ENCODE measurements around the gene AMPD1.

Gene AMPD1

GRCh38 chr1:114719424-114719787, 24.1 kb upstream of the AMPD1 start:
- Histone ChIP-seq H3K36me3 (ENCODE audit: control insufficient read depth in 2 of 2, insufficient read depth in 2 of 2, low read length in 2 of 2) (peaks cover 41 to 58% of the 10 kb centered on the region in 2 donors), H3K27me3 (ENCODE audit: control insufficient read depth in 1 of 2, insufficient read depth in 2 of 2, low read length in 2 of 2) (no peaks in the 10 kb centered on the region), H3K9ac (ENCODE audit: low read length in 2 of 2) (no peak overlapping the region), H3K27ac (ENCODE audit: low read length) (no peak overlapping the region), H3K4me3 (ENCODE audit: low read length in 2 of 2) (no peak overlapping the region), H3K4me1 (ENCODE audit: control insufficient read depth, insufficient read depth, low read length) (peaks cover 9% of the 10 kb centered on the region), H3K9me3 (ENCODE audit: control insufficient read depth in 2 of 2, low read length in 2 of 2) (no peaks in the 10 kb centered on the region)

- Histone ChIP-seq H3K9me3 (ENCODE audit: control insufficient read depth in 2 of 2, low read length in 2 of 2) (no peaks in the 10 kb centered on the region), H3K27me3 (ENCODE audit: control insufficient read depth in 1 of 2, insufficient read depth in 2 of 2, low read length in 2 of 2) (no peaks in the 10 kb centered on the region), H3K4me1 (ENCODE audit: control insufficient read depth, insufficient read depth, low read length) (peaks cover 9% of the 10 kb centered on the region), H3K4me3 (ENCODE audit: low read length in 2 of 2) (no peak overlapping the region), H3K36me3 (ENCODE audit: control insufficient read depth in 2 of 2, insufficient read depth in 2 of 2, low read length in 2 of 2) (peaks cover 39 to 56% of the 10 kb centered on the region in 2 donors), H3K9ac (ENCODE audit: low read length in 2 of 2) (no peak overlapping the region), H3K27ac (ENCODE audit: low read length) (no peak overlapping the region)
These were observed 23.5 kb upstream of the AMPD1 start for GRCh38 chr1:114718661-114719423.

- Histone ChIP-seq H3K36me3 (ENCODE audit: control insufficient read depth in 2 of 2, insufficient read depth in 2 of 2, low read length in 2 of 2) (peaks cover 41 to 43% of the 10 kb centered on the region in 2 donors), H3K9me3 (ENCODE audit: control insufficient read depth in 2 of 2, low read length in 2 of 2) (no peaks in the 10 kb centered on the region), H3K4me1 (ENCODE audit: control insufficient read depth, insufficient read depth, low read length) (peaks cover 9% of the 10 kb centered on the region), H3K4me3 (ENCODE audit: low read length in 2 of 2) (peak within 1 kb of the TSS; percentile 94 to 98), H3K27ac (ENCODE audit: low read length) (peak within 1 kb of the TSS; percentile 87), H3K9ac (ENCODE audit: low read length in 2 of 2) (peak within 1 kb of the TSS; percentile 96 to 98), H3K27me3 (ENCODE audit: control insufficient read depth in 1 of 2, insufficient read depth in 2 of 2, low read length in 2 of 2) (no peaks in the 10 kb centered on the region)
These were observed 21.2 kb upstream of the AMPD1 start, which contains the start of gene NRAS for GRCh38 chr1:114716304-114717170. NRAS (minus strand) TSS chr1:114716771; CDS start chr1:114716160, 611 bp downstream.

- H3K9me3 ChIP-seq (ENCODE audit: control insufficient read depth in 2 of 2, low read length in 2 of 2): no peaks in the 10 kb centered on the region
- H3K27ac ChIP-seq (ENCODE audit: low read length): peak overlapping the region; percentile 87
- peak overlapping the region; percentile 94 to 98 for H3K4me3 ChIP-seq (ENCODE audit: low read length in 2 of 2)
- H3K9ac ChIP-seq (ENCODE audit: low read length in 2 of 2): peak overlapping the region; percentile 96 to 98
- peaks cover 9% of the 10 kb centered on the region for H3K4me1 ChIP-seq (ENCODE audit: control insufficient read depth, insufficient read depth, low read length)
- peaks cover 37 to 38% of the 10 kb centered on the region in 2 donors for H3K36me3 ChIP-seq (ENCODE audit: control insufficient read depth in 2 of 2, insufficient read depth in 2 of 2, low read length in 2 of 2)
- H3K27me3 ChIP-seq (ENCODE audit: control insufficient read depth in 1 of 2, insufficient read depth in 2 of 2, low read length in 2 of 2): no peaks in the 10 kb centered on the region
These were observed 20.6 kb upstream of the AMPD1 start for GRCh38 chr1:114715952-114716303.

GRCh38 chr1:114712977-114713376, 17.6 kb upstream of the AMPD1 start:
- H3K4me1 ChIP-seq (ENCODE audit: control insufficient read depth, insufficient read depth, low read length): peaks cover 9% of the 10 kb centered on the region
- no peak overlapping the region for H3K4me3 ChIP-seq (ENCODE audit: low read length in 2 of 2)
- H3K27ac ChIP-seq (ENCODE audit: low read length): no peak overlapping the region
- H3K36me3 ChIP-seq (ENCODE audit: control insufficient read depth in 2 of 2, insufficient read depth in 2 of 2, low read length in 2 of 2): peaks cover 17 to 21% of the 10 kb centered on the region in 2 donors
- no peak overlapping the region for H3K9ac ChIP-seq (ENCODE audit: low read length in 2 of 2)
- no peaks in the 10 kb centered on the region for H3K9me3 ChIP-seq (ENCODE audit: control insufficient read depth in 2 of 2, low read length in 2 of 2)
- H3K27me3 ChIP-seq (ENCODE audit: control insufficient read depth in 1 of 2, insufficient read depth in 2 of 2, low read length in 2 of 2): no peaks in the 10 kb centered on the region

GRCh38 chr1:114710360-114710759, 15.0 kb upstream of the AMPD1 start:
- Histone ChIP-seq H3K9ac (ENCODE audit: low read length in 2 of 2) (no peak overlapping the region), H3K4me3 (ENCODE audit: low read length in 2 of 2) (no peak overlapping the region), H3K4me1 (ENCODE audit: control insufficient read depth, insufficient read depth, low read length) (no peaks in the 10 kb centered on the region), H3K36me3 (ENCODE audit: control insufficient read depth in 2 of 2, insufficient read depth in 2 of 2, low read length in 2 of 2) (peaks cover 29 to 35% of the 10 kb centered on the region in 2 donors), H3K27me3 (ENCODE audit: control insufficient read depth in 1 of 2, insufficient read depth in 2 of 2, low read length in 2 of 2) (no peaks in the 10 kb centered on the region), H3K9me3 (ENCODE audit: control insufficient read depth in 2 of 2, low read length in 2 of 2) (no peaks in the 10 kb centered on the region), H3K27ac (ENCODE audit: low read length) (no peak overlapping the region)

GRCh38 chr1:114707604-114708003, 12.3 kb upstream of the AMPD1 start:
- Histone ChIP-seq H3K4me3 (ENCODE audit: low read length in 2 of 2) (no peak overlapping the region), H3K27ac (ENCODE audit: low read length) (no peak overlapping the region), H3K4me1 (ENCODE audit: control insufficient read depth, insufficient read depth, low read length) (no peaks in the 10 kb centered on the region), H3K9me3 (ENCODE audit: control insufficient read depth in 2 of 2, low read length in 2 of 2) (no peaks in the 10 kb centered on the region), H3K9ac (ENCODE audit: low read length in 2 of 2) (no peak overlapping the region), H3K36me3 (ENCODE audit: control insufficient read depth in 2 of 2, insufficient read depth in 2 of 2, low read length in 2 of 2) (peaks cover 27% of the 10 kb centered on the region in 2 donors), H3K27me3 (ENCODE audit: control insufficient read depth in 1 of 2, insufficient read depth in 2 of 2, low read length in 2 of 2) (no peaks in the 10 kb centered on the region)

- Histone ChIP-seq H3K4me1 (ENCODE audit: control insufficient read depth, insufficient read depth, low read length) (no peaks in the 10 kb centered on the region), H3K4me3 (ENCODE audit: low read length in 2 of 2) (no peak overlapping the region), H3K36me3 (ENCODE audit: control insufficient read depth in 2 of 2, insufficient read depth in 2 of 2, low read length in 2 of 2) (peaks cover 15 to 16% of the 10 kb centered on the region in 2 donors), H3K27me3 (ENCODE audit: control insufficient read depth in 1 of 2, insufficient read depth in 2 of 2, low read length in 2 of 2) (no peaks in the 10 kb centered on the region), H3K9me3 (ENCODE audit: control insufficient read depth in 2 of 2, low read length in 2 of 2) (no peaks in the 10 kb centered on the region), H3K9ac (ENCODE audit: low read length in 2 of 2) (no peak overlapping the region), H3K27ac (ENCODE audit: low read length) (no peak overlapping the region)
These were observed 7.9 kb upstream of the AMPD1 start for GRCh38 chr1:114703242-114703641.

- H3K27ac ChIP-seq (ENCODE audit: low read length): no peak overlapping the region
These were observed 7.4 kb upstream of the AMPD1 start for GRCh38 chr1:114702737-114703136.

GRCh38 chr1:114701931-114702330, 6.6 kb upstream of the AMPD1 start:
- Histone ChIP-seq H3K27ac (ENCODE audit: low read length) (no peak overlapping the region), H3K36me3 (ENCODE audit: control insufficient read depth in 2 of 2, insufficient read depth in 2 of 2, low read length in 2 of 2) (peaks cover 5 to 7% of the 10 kb centered on the region in 2 donors), H3K4me1 (ENCODE audit: control insufficient read depth, insufficient read depth, low read length) (no peaks in the 10 kb centered on the region), H3K9ac (ENCODE audit: low read length in 2 of 2) (no peak overlapping the region), H3K4me3 (ENCODE audit: low read length in 2 of 2) (no peak overlapping the region), H3K9me3 (ENCODE audit: control insufficient read depth in 2 of 2, low read length in 2 of 2) (no peaks in the 10 kb centered on the region), H3K27me3 (ENCODE audit: control insufficient read depth in 1 of 2, insufficient read depth in 2 of 2, low read length in 2 of 2) (no peaks in the 10 kb centered on the region)

More at GRCh38 chr1:114702737-114703136, 7.4 kb upstream of the AMPD1 start:
- Histone ChIP-seq H3K36me3 (ENCODE audit: control insufficient read depth in 2 of 2, insufficient read depth in 2 of 2, low read length in 2 of 2) (peaks cover 12 to 14% of the 10 kb centered on the region in 2 donors), H3K4me1 (ENCODE audit: control insufficient read depth, insufficient read depth, low read length) (no peaks in the 10 kb centered on the region), H3K4me3 (ENCODE audit: low read length in 2 of 2) (no peak overlapping the region), H3K9ac (ENCODE audit: low read length in 2 of 2) (no peak overlapping the region), H3K9me3 (ENCODE audit: control insufficient read depth in 2 of 2, low read length in 2 of 2) (no peaks in the 10 kb centered on the region), H3K27me3 (ENCODE audit: control insufficient read depth in 1 of 2, insufficient read depth in 2 of 2, low read length in 2 of 2) (no peaks in the 10 kb centered on the region)

All from stomach smooth muscle (tissue), 2 donors.